Limb (tissue), 2 donors: ENCODE results near the gene TEAD3.
A peak's percentile ranks its signal among the peaks of the same experiment; 100 is the strongest.
"Not testable (repeated sequence)": the region's sequence is repeated elsewhere in the genome, so short reads cannot be mapped to it uniquely, and the experiment has no call there.

Source experiments
- DNase-seq, 2 donors: peaks; one replicate each; pipeline ENCODE4 v3.0.0-alpha.2; 2016; ENCODE audit errors: extremely low spot score in 2 of 2

TEAD3 gene

GRCh38 chr6:35496841-35497570 is at the start of gene TEAD3:
Gene TEAD3 (minus strand): TSS chr6:35497079.
- DNase-seq: peak; percentile 77 to 91

- DNase-seq: no peak
Observed at GRCh38 chr6:35544769-35545361, 48.0 kb upstream of the TEAD3 start.

- no peak for DNase-seq
Observed at GRCh38 chr6:35543459-35544193, 46.7 kb upstream of the TEAD3 start.

GRCh38 chr6:35541836-35542235 is 45.0 kb upstream of the TEAD3 start:
- DNase-seq: no peak

- no peak for DNase-seq
Observed at GRCh38 chr6:35539223-35539622, 42.3 kb upstream of the TEAD3 start.

GRCh38 chr6:35535847-35536246 is 39.0 kb upstream of the TEAD3 start:
- DNase-seq: not testable (repeated sequence)

GRCh38 chr6:35534407-35535170 is 37.7 kb upstream of the TEAD3 start:
- DNase-seq: peak; percentile 64 to 65

- no peak for DNase-seq
Observed at GRCh38 chr6:35533981-35534380, 37.1 kb upstream of the TEAD3 start.

GRCh38 chr6:35532126-35532525 is 35.2 kb upstream of the TEAD3 start:
- DNase-seq: no peak

- DNase-seq: no peak
Observed at GRCh38 chr6:35524380-35525020, 27.6 kb upstream of the TEAD3 start.

GRCh38 chr6:35522660-35523658 is 26.1 kb upstream of the TEAD3 start:
- DNase-seq: peak; percentile 72 to 88

- DNase-seq: no peak
Observed at GRCh38 chr6:35522151-35522550, 25.3 kb upstream of the TEAD3 start.

GRCh38 chr6:35521235-35521634 is 24.4 kb upstream of the TEAD3 start:
- no peak for DNase-seq

GRCh38 chr6:35519313-35520015 is 22.6 kb upstream of the TEAD3 start:
- DNase-seq: no peak

- DNase-seq: no peak
Observed at GRCh38 chr6:35518566-35519312, 21.9 kb upstream of the TEAD3 start.

GRCh38 chr6:35517978-35518377 is 21.1 kb upstream of the TEAD3 start:
- DNase-seq: not testable (repeated sequence)

- no peak for DNase-seq
Observed at GRCh38 chr6:35516712-35517111, 19.8 kb upstream of the TEAD3 start.

GRCh38 chr6:35515939-35516338 is 19.1 kb upstream of the TEAD3 start:
- DNase-seq: not testable (repeated sequence)

- no peak for DNase-seq
Observed at GRCh38 chr6:35514587-35514986, 17.7 kb upstream of the TEAD3 start.
